Spinal cord (tissue), 10 donors: ENCODE results near the gene CCDC8. TPM values are rescaled to one million over a fixed set of nuclear protein-coding genes. Genes with fewer than 3 reads are reported as not detected.

Source experiments
- DNase-seq, 6 donors: peaks; one replicate each; pipeline versions ENCODE4 v3.0.0 to v3.0.0-alpha.2; 2013 to 2015; ENCODE audit warnings: low spot score in 6 of 6, low read depth in 4 of 6
- H3K27ac ChIP-seq: one replicate; pipeline ENCODE4 v1.5.1; 2013; ENCODE audit warnings: low read depth, low read length, control low read depth
- H3K27me3 ChIP-seq: one replicate; pipeline ENCODE4 v1.6.1; 2013; ENCODE audit warnings: low read length; ENCODE audit not compliant: control insufficient read depth, insufficient read depth
- H3K36me3 ChIP-seq: one replicate; pipeline ENCODE4 v1.6.1; 2013; ENCODE audit warnings: low read length; ENCODE audit not compliant: control insufficient read depth, insufficient read depth
- H3K4me1 ChIP-seq: one replicate; pipeline ENCODE4 v1.6.1; 2013; ENCODE audit warnings: low read length; ENCODE audit not compliant: control insufficient read depth, insufficient read depth
- H3K4me3 ChIP-seq: one replicate; pipeline ENCODE4 v1.5.1; 2013; ENCODE audit warnings: low read depth, low read length, control low read depth
- H3K9me3 ChIP-seq: one replicate; pipeline ENCODE4 v1.6.1; 2013; ENCODE audit warnings: low read length; ENCODE audit not compliant: control insufficient read depth, insufficient read depth
- whole genome bisulfite sequencing: methylation state at CpG from one replicate; pipeline ENCODE4 v1.1.5; 2013; ENCODE audit warnings: missing lambda C conversion rate; ENCODE audit not compliant: insufficient coverage; 5-methylcytosine and 5-hydroxymethylcytosine counted together
- polyA plus RNA-seq, 2 donors: library from polyadenylated mRNA; unstranded; fragments of 120-200 nt; gene quantifications; one replicate each; pipeline ENCODE4 v1.2.1, GENCODE V29; 2013; ENCODE audit not compliant: insufficient read length in 2 of 2
- total RNA-seq, 2 donors: library from RNA; depleted of rRNA in 1 of 2; stranded (reverse); fragments of 120-200 nt in 1 of 2; fragments of >200 nt in 1 of 2; gene quantifications; one replicate each; pipeline versions ENCODE4 v1.2.3 to v1.2.4, GENCODE V29; 2013 to 2014
- donor health status: healthy.

Gene CCDC8
- total and polyA plus RNA-seq, 4 donors, result 13.2 to 37.9 (median 15.9) TPM

DNA sequence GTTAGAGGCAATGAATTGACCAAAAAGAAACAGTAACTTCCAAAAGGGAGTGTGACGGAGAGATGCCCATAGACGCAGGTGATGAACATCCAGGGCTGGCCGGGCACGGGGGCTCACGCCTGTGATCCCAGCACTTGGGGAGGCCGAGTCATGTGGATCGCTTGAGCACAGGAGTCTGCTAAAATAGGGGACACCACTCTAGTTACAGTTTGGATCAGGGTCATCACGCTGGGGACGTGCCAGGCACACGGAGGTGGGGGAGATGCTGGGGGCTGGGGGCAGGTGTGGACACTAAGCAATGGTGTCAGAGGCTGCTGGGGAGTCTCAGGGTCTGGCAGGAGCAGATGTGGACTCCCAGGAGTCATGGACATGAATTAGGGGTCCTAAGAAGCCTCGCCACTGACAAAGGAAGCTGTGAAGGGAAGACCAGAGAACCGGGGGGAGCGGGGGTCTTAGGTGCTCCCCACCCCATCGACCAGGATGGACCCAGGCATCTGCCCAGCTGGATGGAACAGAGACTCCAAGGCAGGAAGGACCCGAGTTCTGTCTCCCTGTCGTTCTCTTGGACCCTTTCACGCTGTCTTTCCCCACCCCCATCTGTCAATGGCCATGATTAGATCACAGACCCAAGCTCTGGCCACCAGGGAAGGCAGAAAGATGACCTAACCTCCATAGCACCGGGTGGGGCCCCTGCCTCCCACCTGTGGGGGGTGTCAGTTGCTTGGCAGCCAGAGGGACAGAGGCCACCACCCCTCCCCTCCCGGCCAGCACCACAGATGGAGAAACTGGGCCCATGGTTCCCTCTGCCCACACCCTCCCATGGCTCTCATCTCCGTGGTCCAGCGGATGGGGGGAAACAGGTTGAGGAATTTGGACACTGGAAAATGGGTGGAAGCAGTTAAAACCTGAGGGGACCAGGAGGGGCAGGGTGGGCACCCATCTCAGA, 19.6 kb downstream of the CCDC8 start:
- WGBS, result 83% methylated on average over 17 of the region's 21 CpGs
- peaks cover 23% of the 10 kb centered on the region for H3K4me1 ChIP-seq
- no peak overlapping the region for H3K4me3 ChIP-seq
- H3K27me3 ChIP-seq, result no peaks in the 10 kb centered on the region
- no peak for DNase-seq
- no peak overlapping the region for H3K27ac ChIP-seq
- H3K9me3 ChIP-seq, result no peaks in the 10 kb centered on the region
- H3K36me3 ChIP-seq, result peaks cover 42% of the 10 kb centered on the region

DNA sequence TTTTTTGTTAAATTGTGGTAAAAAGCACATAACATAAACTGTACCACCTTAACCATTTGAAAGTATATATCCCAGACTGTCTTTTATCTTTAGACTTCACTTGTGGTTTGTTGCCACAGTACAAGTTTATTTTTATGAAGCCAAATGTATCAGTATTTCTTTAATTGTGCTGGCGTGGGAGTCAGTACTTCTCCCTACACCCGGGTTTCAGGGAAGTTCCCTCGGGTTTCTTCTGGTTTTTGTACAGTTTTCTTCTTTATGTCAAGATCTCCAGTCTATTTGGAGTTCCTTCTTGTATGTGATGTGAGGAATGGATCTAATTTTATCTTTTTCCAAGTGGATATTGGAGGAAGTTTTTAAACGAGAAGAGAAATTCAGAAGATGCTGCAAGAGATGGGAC, 20.5 kb downstream of the CCDC8 start:
- Histone ChIP-seq H3K27ac (no peak overlapping the region), H3K9me3 (no peaks in the 10 kb centered on the region), H3K27me3 (no peaks in the 10 kb centered on the region), H3K36me3 (peaks cover 50% of the 10 kb centered on the region), H3K4me1 (peaks cover 23% of the 10 kb centered on the region), H3K4me3 (no peak overlapping the region)
- no CpG with 5 or more reads among the region's 4 CpGs for WGBS
- DNase-seq, result no peak

GRCh38 chr19:46392252-46392801, 21.0 kb downstream of the CCDC8 start:
- Histone ChIP-seq H3K27me3 (no peaks in the 10 kb centered on the region), H3K9me3 (no peaks in the 10 kb centered on the region), H3K4me3 (no peak overlapping the region), H3K27ac (peak overlapping the region; percentile 61), H3K4me1 (peaks cover 23% of the 10 kb centered on the region), H3K36me3 (peaks cover 56% of the 10 kb centered on the region)
- WGBS, result 41% methylated on average over 14 of the region's 21 CpGs
- DNase-seq, result peak in 1 of 6 donors; percentile 72

- WGBS, result 78% methylated on average over 30 of the region's 33 CpGs
Measured at GRCh38 chr19:46391296-46392251, 21.8 kb downstream of the CCDC8 start.

DNA sequence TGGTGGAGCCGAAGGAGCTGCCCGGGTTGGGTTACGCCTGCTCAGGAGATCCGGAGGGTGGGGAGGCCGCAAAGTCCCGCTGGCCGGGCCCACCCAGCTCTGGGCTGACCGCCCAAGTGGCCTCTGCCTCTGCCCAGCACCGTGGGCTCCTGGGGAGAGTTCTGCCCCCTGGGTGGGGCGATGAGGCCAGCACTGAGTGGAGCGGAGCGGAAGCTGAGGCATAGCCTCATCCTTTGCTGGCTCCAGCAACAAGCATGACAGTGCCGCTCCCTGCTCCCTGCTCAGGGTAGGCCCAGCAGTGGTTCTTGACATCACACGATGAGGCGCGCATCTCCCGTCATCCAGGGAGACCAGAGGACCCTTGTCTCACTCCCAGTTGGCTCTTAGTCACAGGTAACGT, 22.5 kb downstream of the CCDC8 start:
- Histone ChIP-seq H3K4me1 (peaks cover 21% of the 10 kb centered on the region), H3K9me3 (no peaks in the 10 kb centered on the region), H3K36me3 (peaks cover 70% of the 10 kb centered on the region), H3K27ac (no peak overlapping the region), H3K4me3 (no peak overlapping the region), H3K27me3 (no peaks in the 10 kb centered on the region)
- no peak for DNase-seq
- 91% methylated on average over 18 of the region's 18 CpGs for WGBS

More at GRCh38 chr19:46391296-46392251, 21.8 kb downstream of the CCDC8 start:
- Histone ChIP-seq H3K4me3 (no peak overlapping the region), H3K27ac (peak overlapping the region; percentile 61), H3K9me3 (no peaks in the 10 kb centered on the region), H3K4me1 (peaks cover 23% of the 10 kb centered on the region), H3K36me3 (peaks cover 63% of the 10 kb centered on the region), H3K27me3 (no peaks in the 10 kb centered on the region)
- DNase-seq, result no peak

DNA sequence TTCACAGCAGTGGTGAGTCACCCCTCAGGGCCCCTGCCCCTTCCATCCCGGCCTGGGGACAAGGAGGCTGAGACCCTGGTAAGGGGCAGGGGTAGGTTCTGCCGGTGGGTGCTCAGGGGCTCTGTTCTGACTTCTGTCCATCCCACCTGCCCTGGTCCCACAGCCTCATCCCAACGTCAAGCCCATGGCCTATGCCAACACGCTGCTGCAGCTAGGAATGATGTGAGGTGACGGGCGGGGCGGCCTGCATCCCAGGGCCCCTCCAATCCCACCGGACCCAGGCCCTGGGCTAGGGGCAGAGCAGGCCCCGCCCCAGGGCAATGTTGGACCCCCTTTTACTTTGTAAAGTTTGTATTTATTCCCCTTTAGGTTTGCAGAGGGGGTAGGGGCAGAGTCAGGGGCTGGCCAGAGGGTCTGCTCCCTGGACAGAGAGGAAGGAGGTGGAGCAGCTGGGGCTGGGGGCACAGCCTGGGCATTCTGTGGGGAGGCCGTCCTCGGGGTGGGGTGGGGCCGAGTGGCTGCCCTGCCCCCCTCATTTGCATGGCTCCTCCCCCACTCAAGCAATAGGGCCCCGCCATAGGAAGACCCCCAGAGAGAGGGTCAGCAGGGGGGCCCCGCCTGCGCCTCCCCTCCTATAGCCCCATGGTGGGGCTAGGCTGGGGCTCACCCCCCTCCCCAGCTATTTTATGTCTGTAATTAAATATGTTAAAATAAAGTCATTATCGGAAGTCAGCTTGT, 23.1 kb downstream of the CCDC8 start:
- no peak overlapping the region for H3K27ac ChIP-seq
- H3K36me3 ChIP-seq, result peaks cover 76% of the 10 kb centered on the region

DNA sequence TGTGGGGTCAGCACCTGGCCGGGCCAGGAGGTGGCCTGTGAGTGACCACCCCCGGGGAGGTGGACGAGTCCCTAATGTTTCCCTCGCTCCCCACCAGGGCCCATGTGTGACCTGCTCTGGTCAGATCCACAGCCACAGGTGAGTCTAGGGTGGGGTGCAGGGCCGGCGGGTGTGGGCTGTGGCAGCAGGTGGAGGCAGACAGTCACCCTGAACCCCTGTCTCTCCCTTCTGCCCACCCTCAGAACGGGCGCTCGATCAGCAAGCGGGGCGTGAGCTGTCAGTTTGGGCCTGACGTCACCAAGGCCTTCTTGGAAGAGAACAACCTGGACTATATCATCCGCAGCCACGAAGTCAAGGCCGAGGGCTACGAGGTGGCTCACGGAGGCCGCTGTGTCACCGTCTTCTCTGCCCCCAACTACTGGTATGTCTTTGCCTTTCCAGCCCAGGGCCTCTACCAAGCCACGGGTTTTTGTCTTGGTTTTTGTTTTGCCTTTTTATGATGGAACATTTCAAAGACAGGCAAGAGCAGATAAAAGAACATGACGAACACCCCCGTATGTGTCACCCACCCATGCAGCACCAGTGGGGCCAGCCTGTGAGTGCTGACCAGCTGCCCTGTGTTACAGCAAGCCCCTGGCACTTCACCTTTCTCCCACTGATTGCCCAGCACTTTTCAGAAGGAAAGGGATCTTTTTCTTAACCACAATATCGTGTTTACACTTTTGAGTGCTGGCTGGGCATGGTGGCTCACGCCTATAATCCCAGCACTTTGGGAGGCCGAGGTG, 24.9 kb downstream of the CCDC8 start:
- no peak for DNase-seq
- H3K27ac ChIP-seq, result no peak overlapping the region
- H3K4me3 ChIP-seq, result no peak overlapping the region
- H3K9me3 ChIP-seq, result no peaks in the 10 kb centered on the region
- no peaks in the 10 kb centered on the region for H3K27me3 ChIP-seq
- H3K4me1 ChIP-seq, result peaks cover 16% of the 10 kb centered on the region
- WGBS, result 95% methylated on average over 20 of the region's 25 CpGs
- H3K36me3 ChIP-seq, result peaks cover 93% of the 10 kb centered on the region

More for the DNA sequence above, 23.1 kb downstream of the CCDC8 start:
- no peaks in the 10 kb centered on the region for H3K9me3 ChIP-seq
- 95% methylated on average over 9 of the region's 16 CpGs for WGBS
- H3K4me1 ChIP-seq, result peaks cover 19% of the 10 kb centered on the region
- DNase-seq, result no peak
- H3K4me3 ChIP-seq, result no peak overlapping the region
- H3K27me3 ChIP-seq, result no peaks in the 10 kb centered on the region

DNA sequence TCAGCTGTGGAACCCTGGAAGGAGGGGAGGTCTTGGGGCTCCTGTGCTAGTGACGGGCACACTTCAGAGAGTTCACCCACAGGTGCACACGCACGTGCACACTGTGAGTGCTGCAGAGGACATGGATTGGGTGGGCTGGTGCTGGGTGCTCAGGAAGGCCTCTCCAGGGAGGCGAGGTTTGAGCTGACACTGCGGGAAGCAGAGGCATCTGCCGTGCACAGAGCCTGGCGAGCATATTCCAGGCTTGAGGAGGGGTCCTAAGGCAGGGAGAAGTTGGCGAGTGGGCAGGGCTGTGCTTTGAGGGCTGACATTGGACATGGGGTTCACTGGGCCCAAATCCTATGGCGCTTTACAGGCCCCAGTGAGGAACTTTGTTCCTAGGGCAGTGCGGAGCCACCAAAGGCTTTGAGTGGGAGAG, 25.6 kb downstream of the CCDC8 start:
- Histone ChIP-seq H3K27me3 (no peaks in the 10 kb centered on the region), H3K4me1 (peaks cover 16% of the 10 kb centered on the region), H3K27ac (no peak overlapping the region), H3K9me3 (no peaks in the 10 kb centered on the region), H3K4me3 (no peak overlapping the region), H3K36me3 (peaks cover 96% of the 10 kb centered on the region)
- DNase-seq, result no peak
- WGBS, result 98% methylated on average over 10 of the region's 10 CpGs
